K562 (cell line): ENCODE results near the gene SHANK1. TPM values are rescaled to one million over a fixed set of nuclear protein-coding genes. Genes with fewer than 3 reads are reported as not detected.

Experiments used
- ATAC-seq: fragments of 200-7000 bp; cut with Tn5 transposase; 3 replicates; pipeline ENCODE4 v1.9.1; 2020; ENCODE audit warnings: moderate library complexity
- BruUV-seq: library from RNA; stranded (reverse); fragments of 400-500 nt; replicated peaks from 2 replicates; lab custom pipeline; 2021; lab: Mats Ljungman, UMichigan
- CTCF ChIA-PET: fragments of 300-600 bp; formaldehyde crosslinking; extraction: SDS; loops from one replicate; lab custom pipeline; 2021; ENCODE audit warnings: low intra/inter-chr PET ratio; lab: Yijun Ruan, JAX
- POLR2A ChIA-PET: fragments of 300-600, 350-650 bp; sonication (Branson Sonifier 250); formaldehyde crosslinking; extraction: SDS; loops from one replicate; lab custom pipeline; 2021; ENCODE audit warnings: antibody characterized with exemption, inconsistent platforms; lab: Yijun Ruan, JAX
- DNase-seq, 4 experiments: peaks; one replicate each; pipeline versions ENCODE4 v3.0.0 to v3.0.0-alpha.2; 2011 to 2018; ENCODE audit warnings: low spot score in 3 of 4, mixed read lengths in 3 of 4; ENCODE audit errors: extremely low read depth in 1 of 4
- FAIRE-seq: peaks from 2 replicates; lab custom pipeline; 2011; peaks lifted over from hg19 to GRCh38; lab: Jason Lieb, UNC
- H2AFZ ChIP-seq: 2 replicates; pipeline ENCODE4 v1.6.0; 2011; ENCODE audit warnings: low read depth, low read length, control low read depth, inconsistent platforms
- H3K27ac ChIP-seq: fragments of 200-600 bp; 3 replicates; pipeline ENCODE4 v1.8.0; 2011; ENCODE audit warnings: low read depth, mild to moderate bottlenecking, control low read depth, inconsistent platforms, low read length, moderate library complexity, mixed read lengths; ENCODE audit errors: extremely low read depth
- H3K27me3 ChIP-seq, 2 experiments: fragments of 300-600 bp in 1 of 2; 2 replicates in 1 of 2; 3 replicates in 1 of 2; pipeline versions ENCODE4 v1.6.0 to v1.8.0; 2011; ENCODE audit warnings: inconsistent platforms in 2 of 2, low read length in 2 of 2, mild to moderate bottlenecking in 1 of 2, mixed read lengths in 1 of 2, moderate library complexity in 1 of 2; ENCODE audit not compliant: control insufficient read depth in 2 of 2, insufficient read depth in 2 of 2
- H3K36me3 ChIP-seq: fragments of 300-600 bp; 3 replicates; pipeline ENCODE4 v1.8.0; 2011; ENCODE audit warnings: mild to moderate bottlenecking, low read length, inconsistent platforms; ENCODE audit not compliant: control insufficient read depth, insufficient read depth
- H3K4me1 ChIP-seq, 2 experiments: fragments of 200-600 bp in 1 of 2; replicated peaks in 1 of 2; 2 replicates in 1 of 2; 3 replicates in 1 of 2; pipeline versions ENCODE4 v1.5.1 to v1.8.0; 2011; ENCODE audit warnings: inconsistent platforms in 2 of 2, low read length in 2 of 2, mild to moderate bottlenecking in 1 of 2, mixed read lengths in 1 of 2, moderate library complexity in 1 of 2; ENCODE audit not compliant: control insufficient read depth in 2 of 2, insufficient read depth in 2 of 2
- H3K4me2 ChIP-seq: 2 replicates; pipeline ENCODE4 v1.6.1; 2011; ENCODE audit warnings: low read length, control low read depth, inconsistent platforms, mixed read lengths; ENCODE audit not compliant: insufficient read depth
- H3K4me3 ChIP-seq: fragments of 200-600 bp; sonication (generic), shearing (Covaris generic); 2 replicates; pipeline ENCODE4 v1.5.1; 2016; ENCODE audit warnings: control low read depth, inconsistent platforms
- H3K79me2 ChIP-seq: fragments of 200-600 bp; 3 replicates; pipeline ENCODE4 v1.8.0; 2011; ENCODE audit warnings: low read length, inconsistent platforms; ENCODE audit not compliant: control insufficient read depth, insufficient read depth
- H3K9ac ChIP-seq, 2 experiments: 2 replicates each; pipeline versions ENCODE4 v1.6.0 to v1.6.1; 2011; ENCODE audit warnings: low read depth in 2 of 2, low read length in 2 of 2, control low read depth in 1 of 2, inconsistent platforms in 1 of 2, mild to moderate bottlenecking in 1 of 2, mixed read lengths in 1 of 2; ENCODE audit not compliant: insufficient read depth in 1 of 2
- H3K9me1 ChIP-seq: one replicate; pipeline ENCODE4 v1.6.0; 2011; ENCODE audit warnings: inconsistent platforms, mild to moderate bottlenecking, low read length, moderate library complexity; ENCODE audit not compliant: control insufficient read depth, insufficient read depth
- H3K9me3 ChIP-seq: replicated peaks from 2 replicates; pipeline ENCODE4 v1.5.1; 2011; ENCODE audit warnings: low read depth, low read length, inconsistent platforms; ENCODE audit not compliant: control insufficient read depth, insufficient read depth
- H4K20me1 ChIP-seq: replicated peaks from 2 replicates; pipeline ENCODE4 v1.6.1; 2011; ENCODE audit warnings: low read length, inconsistent platforms, mixed read lengths; ENCODE audit not compliant: control insufficient read depth, insufficient read depth
- HNRNPK ChIP-seq: fragments of 200-400 bp; formaldehyde crosslinking; IDR thresholded peaks from one replicate; pipeline ENCODE4 v1.6.1; 2018; ENCODE audit warnings: mild to moderate bottlenecking, low read depth, low read length; ENCODE audit not compliant: poor library complexity, severe bottlenecking
- PCBP1 ChIP-seq: fragments of 200-400 bp; formaldehyde crosslinking; IDR thresholded peaks from 2 replicates; pipeline ENCODE4 v1.6.1; 2018; ENCODE audit warnings: mild to moderate bottlenecking, low read depth, low read length; ENCODE audit not compliant: poor library complexity, severe bottlenecking
- TAL1 ChIP-seq: fragments of 450-650 bp; IDR thresholded peaks from 2 replicates; pipeline ENCODE4 v1.6.1; 2016; ENCODE audit warnings: mild to moderate bottlenecking
- ZNF75A ChIP-seq: fragments of 450-650 bp; formaldehyde crosslinking; IDR thresholded peaks from 2 replicates; pipeline ENCODE4 v1.4.0; 2020; ENCODE audit warnings: mild to moderate bottlenecking
- WGBS: fragments of 100-300 bp; shearing (Covaris generic); methylation state at CpG from one replicate; pipeline ENCODE4 v1.1.6; 2016; ENCODE audit warnings: low coverage, mixed read lengths; ENCODE audit not compliant: insufficient coverage; ENCODE audit errors: missing lambda C conversion rate; 5-methylcytosine and 5-hydroxymethylcytosine counted together
- in situ Hi-C: fragments of 300-500 bp; cut with MboI; formaldehyde crosslinking; loops from 4 replicates; pipeline ENCODE4 v1.15.0; 2018; ENCODE audit warnings: inconsistent platforms, mixed read lengths
- intact Hi-C: fragments of 100-400 bp; cut with micrococcal nuclease; formaldehyde crosslinking; loops from 2 replicates; pipeline ENCODE4 v1.14.2; 2022
- polyA plus RNA-seq, 8 experiments: library from polyadenylated mRNA; depleted of rRNA in 4 of 8; stranded (reverse) in 5 of 8; unstranded in 3 of 8; fragments of >200 nt; fragmentation: Nextera tagmentation in 2 of 8; fragmentation: Illumina TruSeq in 1 of 8; extraction: Ambion mirVana in 2 of 8; extraction: Trizol in 1 of 8; gene quantifications; 2 replicates each; pipeline versions ENCODE4 v1.2.1 to v1.2.3, GENCODE V29; 2011 to 2014; ENCODE audit warnings: inconsistent platforms in 1 of 8, missing spikeins in 1 of 8
- total RNA-seq, 7 experiments: library from RNA; depleted of rRNA in 6 of 7; stranded (reverse); fragments of >200 nt in 6 of 7; fragmentation: Illumina TruSeq in 2 of 7; extraction: Trizol in 2 of 7; gene quantifications; 2 replicates each; pipeline versions ENCODE4 v1.2.1 to v1.2.3, GENCODE V29; 2011 to 2021; ENCODE audit warnings: low replicate concordance in 1 of 7
- TF ChIP-seq, protein P1 (sequence below): fragments of 250-450 bp; sonication (Bioruptor Pico); IDR thresholded peaks from 2 replicates; pipeline ENCODE4 v1.4.0; 2020; ENCODE audit warnings: mild to moderate bottlenecking, moderate library complexity

Gene SHANK1
- total and polyA plus RNA-seq, 9 of the 15 experiments (the other 6 are each of a cell fraction or from before 2014, with no cell fraction given), result 0.33 to 1.3 (median 0.55) TPM; not detected in 2

DNA sequence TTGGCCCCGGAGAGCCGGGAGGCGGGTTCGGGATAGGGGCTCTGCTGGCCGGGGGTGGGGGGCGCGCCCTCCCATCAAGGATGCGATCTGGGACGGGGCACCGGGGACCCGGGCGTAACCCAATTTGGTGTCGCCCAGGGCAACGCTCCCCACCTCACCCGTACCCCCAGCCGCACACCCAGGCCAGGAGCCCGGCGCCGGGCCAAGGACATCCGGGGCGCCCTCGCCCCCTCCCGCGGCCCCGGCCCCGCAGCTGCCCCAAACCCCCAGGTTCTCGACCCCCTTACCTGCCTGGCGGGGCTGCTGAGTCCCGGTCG lies 525 bp downstream of the SHANK1 start:
- H3K36me3 ChIP-seq, result no peaks in the 10 kb centered on the region
- DNase-seq, result no peak
- no peak overlapping the region; a peak in 1 of 4 replicates for H3K9ac ChIP-seq
- H3K79me2 ChIP-seq, result no peaks in the 10 kb centered on the region
- no peak overlapping the region for H3K27ac ChIP-seq
- FAIRE-seq, result no peak
- POLR2A ChIA-PET, result no interaction called here
- H3K4me3 ChIP-seq, result no peak overlapping the region
- TF ChIP-seq, protein P1, sequence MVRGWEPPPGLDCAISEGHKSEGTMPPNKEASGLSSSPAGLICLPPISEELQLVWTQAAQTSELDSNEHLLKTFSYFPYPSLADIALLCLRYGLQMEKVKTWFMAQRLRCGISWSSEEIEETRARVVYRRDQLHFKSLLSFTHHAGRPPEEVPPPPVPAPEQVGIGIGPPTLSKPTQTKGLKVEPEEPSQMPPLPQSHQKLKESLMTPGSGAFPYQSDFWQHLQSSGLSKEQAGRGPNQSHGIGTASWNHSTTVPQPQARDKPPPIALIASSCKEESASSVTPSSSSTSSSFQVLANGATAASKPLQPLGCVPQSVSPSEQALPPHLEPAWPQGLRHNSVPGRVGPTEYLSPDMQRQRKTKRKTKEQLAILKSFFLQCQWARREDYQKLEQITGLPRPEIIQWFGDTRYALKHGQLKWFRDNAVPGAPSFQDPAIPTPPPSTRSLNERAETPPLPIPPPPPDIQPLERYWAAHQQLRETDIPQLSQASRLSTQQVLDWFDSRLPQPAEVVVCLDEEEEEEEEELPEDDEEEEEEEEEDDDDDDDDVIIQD (CRISPR knock-in tag), result no peak
- TF ChIP-seq ZNF75A (CRISPR knock-in tag) (no peak), PCBP1 (peak; percentile 40), TAL1 (no peak), HNRNPK (peak; percentile 25)
- TF ChIP-seq, all 486 proteins: peak for 2
- Histone ChIP-seq H3K27me3 (peaks cover 8 to 33% of the 10 kb centered on the region in 2 experiments; a peak in 4 of 5 replicates), H2AFZ (no peak overlapping the region), H3K9me1 (no peaks in the 10 kb centered on the region), H3K4me1 (peaks cover 8 to 60% of the 10 kb centered on the region in 2 experiments), H3K9me3 (no peaks in the 10 kb centered on the region), H4K20me1 (peaks cover 5% of the 10 kb centered on the region; the same call in 1 of the 2 replicates), H3K4me2 (no peak overlapping the region)
- intact Hi-C loops (no loop called here), in situ Hi-C loops (no loop called here)
- CTCF ChIA-PET, result no interaction called here
- BruUV-seq, result no TSS peak
- ATAC-seq, result no peak
- 6% methylated on average over 6 of the region's 30 CpGs for WGBS
